ES-I3 (cell line): ENCODE data around the gene FCRL2.

ENCODE experiments used
- H3K36me3 ChIP-seq: 2 replicates; pipeline ENCODE4 v1.6.1; 2013; ENCODE audit warnings: mild to moderate bottlenecking, low read length, control low read depth, moderate library complexity; ENCODE audit not compliant: insufficient read depth
- H3K4me1 ChIP-seq: 2 replicates; pipeline ENCODE4 v1.6.1; 2013; ENCODE audit warnings: mild to moderate bottlenecking, control low read depth, low read length; ENCODE audit not compliant: insufficient read depth
- H3K9ac ChIP-seq: 2 replicates; pipeline ENCODE4 v1.6.1; 2013; ENCODE audit warnings: low read depth, mild to moderate bottlenecking, low read length, moderate library complexity
- H3K9me3 ChIP-seq: 2 replicates; pipeline ENCODE4 v1.6.1; 2013; ENCODE audit warnings: mild to moderate bottlenecking, low read length, moderate library complexity; ENCODE audit not compliant: control insufficient read depth, insufficient read depth

The FCRL2 gene

GRCh38 chr1:157724537-157725220 lies 52.3 kb downstream of the FCRL2 start:
- Histone ChIP-seq H3K4me1 (no peaks in the 10 kb centered on the region), H3K9ac (no peak overlapping the region), H3K9me3 (peaks cover 20% of the 10 kb centered on the region), H3K36me3 (no peaks in the 10 kb centered on the region)

- H3K9ac ChIP-seq = no peak overlapping the region
- H3K9me3 ChIP-seq = peaks cover 20% of the 10 kb centered on the region
- H3K4me1 ChIP-seq = no peaks in the 10 kb centered on the region
- H3K36me3 ChIP-seq = no peaks in the 10 kb centered on the region
Measured at GRCh38 chr1:157723157-157723556, 53.8 kb downstream of the FCRL2 start.

- Histone ChIP-seq H3K9me3 (peaks cover 20% of the 10 kb centered on the region), H3K4me1 (no peaks in the 10 kb centered on the region), H3K9ac (no peak overlapping the region)
Measured at GRCh38 chr1:157721985-157722384, 54.9 kb downstream of the FCRL2 start.

GRCh38 chr1:157715736-157716135 lies 61.2 kb downstream of the FCRL2 start:
- Histone ChIP-seq H3K36me3 (no peaks in the 10 kb centered on the region), H3K4me1 (no peaks in the 10 kb centered on the region), H3K9me3 (peaks cover under 1% of the 10 kb centered on the region; the same call in 1 of the 2 replicates), H3K9ac (no peak overlapping the region)

More at GRCh38 chr1:157721985-157722384, 54.9 kb downstream of the FCRL2 start:
- H3K36me3 ChIP-seq = no peaks in the 10 kb centered on the region

GRCh38 chr1:157711802-157712201 lies 65.1 kb downstream of the FCRL2 start:
- no peaks in the 10 kb centered on the region for H3K4me1 ChIP-seq
- H3K9me3 ChIP-seq = no peaks in the 10 kb centered on the region
- no peak overlapping the region for H3K9ac ChIP-seq
- H3K36me3 ChIP-seq = no peaks in the 10 kb centered on the region

GRCh38 chr1:157704878-157705277 lies 72.1 kb downstream of the FCRL2 start:
- no peaks in the 10 kb centered on the region for H3K4me1 ChIP-seq
- no peaks in the 10 kb centered on the region for H3K9me3 ChIP-seq
- H3K36me3 ChIP-seq = no peaks in the 10 kb centered on the region
- H3K9ac ChIP-seq = no peak overlapping the region

GRCh38 chr1:157703981-157704380 lies 73.0 kb downstream of the FCRL2 start:
- Histone ChIP-seq H3K9ac (no peak overlapping the region), H3K9me3 (no peaks in the 10 kb centered on the region), H3K4me1 (no peaks in the 10 kb centered on the region), H3K36me3 (no peaks in the 10 kb centered on the region)

GRCh38 chr1:157702308-157702825 lies 74.6 kb downstream of the FCRL2 start:
- Histone ChIP-seq H3K9ac (no peak overlapping the region), H3K36me3 (no peaks in the 10 kb centered on the region), H3K4me1 (peaks cover 11% of the 10 kb centered on the region; the same call in 1 of the 2 replicates), H3K9me3 (no peaks in the 10 kb centered on the region)

- H3K4me1 ChIP-seq = peaks cover 11% of the 10 kb centered on the region; the same call in 1 of the 2 replicates
- no peak within 1 kb of the TSS for H3K9ac ChIP-seq
- H3K36me3 ChIP-seq = no peaks in the 10 kb centered on the region
- H3K9me3 ChIP-seq = no peaks in the 10 kb centered on the region
Measured at GRCh38 chr1:157700732-157701131, 76.2 kb downstream of the FCRL2 start, which contains the start of gene FCRL3. FCRL3 (minus strand) TSS chr1:157700769; CDS start chr1:157700489, 280 bp downstream.

- H3K9ac ChIP-seq = no peak overlapping the region
Measured at GRCh38 chr1:157700305-157700704, 76.6 kb downstream of the FCRL2 start.

GRCh38 chr1:157697781-157698569 lies 79.0 kb downstream of the FCRL2 start:
- Histone ChIP-seq H3K36me3 (no peaks in the 10 kb centered on the region), H3K9me3 (no peaks in the 10 kb centered on the region), H3K4me1 (peaks cover 11% of the 10 kb centered on the region; the same call in 1 of the 2 replicates), H3K9ac (no peak overlapping the region)

More at GRCh38 chr1:157700305-157700704, 76.6 kb downstream of the FCRL2 start:
- no peaks in the 10 kb centered on the region for H3K9me3 ChIP-seq
- H3K36me3 ChIP-seq = no peaks in the 10 kb centered on the region
- peaks cover 11% of the 10 kb centered on the region; the same call in 1 of the 2 replicates for H3K4me1 ChIP-seq

- no peak overlapping the region for H3K9ac ChIP-seq
- no peaks in the 10 kb centered on the region for H3K36me3 ChIP-seq
- H3K9me3 ChIP-seq = no peaks in the 10 kb centered on the region
- peaks cover 11% of the 10 kb centered on the region; the same call in 1 of the 2 replicates for H3K4me1 ChIP-seq
Measured at GRCh38 chr1:157696966-157697628, 79.8 kb downstream of the FCRL2 start.
